HG03520 (cell line): Measurements from ENCODE around the gene IGLL1.
"Not testable (repeated sequence)": the region's sequence is repeated elsewhere in the genome, so short reads cannot be mapped to it uniquely, and the experiment has no call there.

Source experiments
- ATAC-seq: cut with Tn5 transposase; IDR thresholded peaks from one replicate; pipeline ENCODE4 v1.9.1; 2021; ENCODE audit warnings: mild to moderate bottlenecking, moderate library complexity; ENCODE audit not compliant: unreplicated experiment

The IGLL1 gene

GRCh38 chr22:23564276-23564675, 15.8 kb downstream of the IGLL1 start:
- ATAC-seq = no peak

- no peak for ATAC-seq
Measured at GRCh38 chr22:23563111-23563510, 17.0 kb downstream of the IGLL1 start.

GRCh38 chr22:23562186-23562585, 17.9 kb downstream of the IGLL1 start:
- no peak for ATAC-seq

- not testable (repeated sequence) for ATAC-seq
Measured at GRCh38 chr22:23561025-23561510, 19.0 kb downstream of the IGLL1 start.

- not testable (repeated sequence) for ATAC-seq
Measured at GRCh38 chr22:23560215-23560614, 19.9 kb downstream of the IGLL1 start.

- no peak for ATAC-seq
Measured at GRCh38 chr22:23557467-23557866, 22.6 kb downstream of the IGLL1 start.

GRCh38 chr22:23557036-23557435, 23.1 kb downstream of the IGLL1 start:
- no peak for ATAC-seq

GRCh38 chr22:23556026-23556620, 24.0 kb downstream of the IGLL1 start:
- no peak for ATAC-seq

GRCh38 chr22:23555118-23555517, 25.0 kb downstream of the IGLL1 start:
- ATAC-seq = no peak

- ATAC-seq = no peak
Measured at GRCh38 chr22:23553924-23554870, 25.9 kb downstream of the IGLL1 start.

GRCh38 chr22:23553438-23553837, 26.7 kb downstream of the IGLL1 start:
- ATAC-seq = no peak

GRCh38 chr22:23552573-23552972, 27.5 kb downstream of the IGLL1 start:
- no peak for ATAC-seq

GRCh38 chr22:23551385-23551784, 28.7 kb downstream of the IGLL1 start:
- ATAC-seq = no peak

- ATAC-seq = no peak
Measured at GRCh38 chr22:23550049-23550650, 29.9 kb downstream of the IGLL1 start.

- ATAC-seq = no peak
Measured at GRCh38 chr22:23549198-23549595, 30.9 kb downstream of the IGLL1 start.

GRCh38 chr22:23548501-23549197, 31.4 kb downstream of the IGLL1 start:
- no peak for ATAC-seq

- no peak for ATAC-seq
Measured at GRCh38 chr22:23547818-23548500, 32.1 kb downstream of the IGLL1 start.

GRCh38 chr22:23547382-23547781, 32.7 kb downstream of the IGLL1 start:
- not testable (repeated sequence) for ATAC-seq

- ATAC-seq = no peak
Measured at GRCh38 chr22:23544852-23545251, 35.2 kb downstream of the IGLL1 start.

- not testable (repeated sequence) for ATAC-seq
Measured at GRCh38 chr22:23543506-23544000, 36.5 kb downstream of the IGLL1 start.
